GM19240 (cell line): ENCODE measurements around the gene NPAS2.

Experiments
- DNase-seq: peaks from one replicate; pipeline ENCODE4 v3.0.0; 2011; ENCODE audit warnings: low spot score; ENCODE audit not compliant: insufficient read length

NPAS2 gene

DNA sequence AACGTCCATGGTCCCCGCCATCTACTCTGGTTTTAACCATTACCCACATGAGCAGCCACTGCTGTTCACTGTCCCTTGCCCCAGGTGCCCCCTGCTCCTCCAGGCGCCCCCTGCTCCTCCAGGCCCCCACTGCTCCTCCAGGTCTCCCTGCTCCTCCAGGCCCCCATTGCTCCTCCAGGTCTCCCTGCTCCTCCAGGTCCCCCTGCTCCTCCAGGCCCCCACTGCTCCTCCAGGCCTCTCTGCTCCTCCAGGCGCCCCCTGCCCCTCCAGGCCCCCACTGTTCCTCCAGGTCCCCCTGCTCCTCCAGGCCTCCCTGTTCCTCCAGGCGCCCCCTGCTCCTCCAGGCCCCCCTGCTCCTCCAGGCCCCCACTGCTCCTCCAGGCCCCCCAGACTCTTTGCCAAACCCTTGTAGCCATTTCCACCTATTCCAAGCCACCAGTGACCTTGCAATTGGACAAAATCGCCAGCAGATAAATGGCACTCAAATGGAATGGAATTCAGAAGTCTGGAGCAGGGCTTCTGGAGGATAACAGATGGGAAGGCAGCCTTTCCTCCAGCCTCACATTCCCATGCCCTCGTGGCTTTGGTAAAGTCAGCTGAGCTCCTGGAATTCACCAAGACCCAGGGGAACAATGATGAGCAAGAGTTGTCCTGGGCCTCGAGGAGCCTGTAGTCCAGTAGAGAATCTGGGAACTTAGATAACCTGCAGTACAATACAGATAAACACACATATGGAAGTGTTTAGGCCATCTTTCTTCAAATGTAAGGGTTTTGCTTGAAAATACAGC lies 168.9 kb downstream of the NPAS2 start:
- DNase-seq = no peak

DNA sequence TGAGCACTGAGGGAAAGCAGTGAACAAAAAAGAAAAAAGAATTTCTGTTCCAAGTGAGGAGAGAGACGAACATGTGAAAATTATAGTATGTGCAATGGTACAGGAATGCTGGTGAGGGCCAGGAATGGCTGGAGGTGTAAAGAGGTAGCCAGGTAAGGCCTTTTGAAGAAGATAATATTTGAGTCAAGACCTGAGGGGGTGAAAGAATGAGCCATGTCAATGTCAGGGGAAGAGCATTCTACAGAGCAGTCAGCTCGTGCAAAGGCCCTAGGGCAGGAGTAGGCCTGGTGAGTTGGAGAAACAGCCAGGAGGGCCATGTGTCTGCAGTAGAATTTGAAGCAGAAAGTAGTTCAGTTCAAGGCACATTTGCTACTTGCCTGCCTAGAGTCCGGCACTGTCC lies 169.7 kb downstream of the NPAS2 start:
- DNase-seq = no peak

DNA sequence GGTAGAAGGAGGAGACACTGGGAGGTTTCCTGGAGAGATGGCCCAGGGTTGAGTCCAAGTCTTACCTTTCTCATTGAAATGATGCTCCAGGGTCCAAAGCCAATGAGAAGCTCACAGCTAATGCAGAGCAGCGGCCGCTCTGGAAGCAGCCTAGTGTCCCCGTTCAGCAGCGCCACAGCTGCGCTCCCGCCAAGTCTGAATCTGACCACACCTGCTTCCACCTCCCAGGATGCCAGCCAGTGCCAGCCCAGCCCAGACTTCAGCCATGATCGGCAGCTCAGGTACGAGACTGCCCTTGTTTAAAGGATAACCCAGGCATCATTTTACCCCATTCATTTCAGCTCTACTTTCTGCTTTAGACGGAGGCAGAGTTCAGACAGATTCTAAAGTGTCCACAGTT lies 170.2 kb downstream of the NPAS2 start:
- no peak for DNase-seq

DNA sequence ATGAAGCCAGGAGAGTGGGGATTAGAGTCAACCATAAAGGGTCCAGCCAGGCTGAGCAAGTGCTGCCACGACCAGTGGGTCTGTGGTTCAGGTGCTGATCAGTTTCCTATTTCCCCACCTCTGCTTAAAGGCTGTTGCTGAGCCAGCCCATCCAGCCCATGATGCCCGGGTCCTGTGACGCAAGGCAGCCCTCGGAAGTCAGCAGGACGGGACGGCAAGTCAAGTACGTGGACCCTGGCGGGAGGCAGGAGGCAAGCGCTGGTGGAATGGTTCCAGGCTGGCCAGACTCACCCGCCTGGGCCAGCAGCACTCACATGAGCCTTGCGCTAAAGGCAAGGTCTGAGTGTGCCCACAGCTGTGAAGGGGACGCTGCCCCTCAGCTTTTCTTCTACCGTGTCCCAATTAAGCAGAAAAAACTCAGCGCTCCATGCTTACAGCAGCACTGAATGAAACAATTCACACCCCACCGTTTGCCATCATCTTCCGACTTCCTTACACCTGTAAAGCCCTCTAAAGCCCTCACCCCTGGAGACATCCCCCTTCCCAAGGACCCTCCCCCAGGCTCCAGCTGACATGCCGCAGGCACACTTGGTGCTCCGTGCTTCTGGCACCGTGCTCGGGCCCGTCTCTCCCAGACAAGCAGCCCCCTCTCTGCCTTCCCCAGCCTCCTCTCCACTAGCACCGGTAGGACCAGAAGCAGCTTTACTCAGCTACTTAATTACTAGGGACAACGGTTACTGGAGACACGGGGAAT lies 170.9 kb downstream of the NPAS2 start:
- no peak for DNase-seq

DNA sequence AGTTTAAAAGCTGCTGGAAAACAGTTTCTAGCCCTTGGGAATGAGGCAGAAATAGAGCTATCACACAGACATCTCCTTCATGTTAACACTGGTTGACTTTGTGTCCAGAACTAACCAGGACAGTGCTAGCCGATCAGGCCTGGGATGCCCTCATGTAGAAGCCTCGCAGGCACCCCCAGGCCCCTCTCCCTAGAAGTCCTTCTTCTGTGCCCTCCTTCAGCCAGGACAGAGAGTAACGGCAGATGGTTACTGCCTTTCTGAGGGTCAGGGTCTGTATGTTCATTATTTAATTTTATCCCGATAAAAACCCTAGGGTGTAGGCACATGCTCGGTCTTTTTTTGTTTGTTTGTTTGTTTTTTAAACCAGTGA lies 171.4 kb downstream of the NPAS2 start:
- no peak for DNase-seq

DNA sequence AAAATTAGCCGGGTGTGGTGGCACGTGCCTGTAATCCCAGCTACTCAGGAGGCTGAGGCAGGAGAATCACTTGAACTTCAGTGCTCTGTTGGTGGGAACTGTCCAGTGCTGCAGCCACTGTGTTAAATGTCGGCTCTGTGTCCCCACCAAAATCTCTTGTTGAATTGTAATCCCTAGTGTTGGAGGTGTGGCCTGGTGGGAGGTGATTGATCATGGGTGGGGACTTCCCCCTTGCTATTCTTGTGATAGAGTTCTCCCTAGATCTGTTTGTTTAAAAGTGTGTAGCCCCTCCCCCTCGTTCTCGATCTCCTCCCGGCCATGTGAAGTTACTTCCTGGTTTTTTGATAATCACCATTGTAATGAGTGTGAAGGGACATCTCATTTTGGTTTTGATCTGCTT lies 172.3 kb downstream of the NPAS2 start:
- DNase-seq = no peak

DNA sequence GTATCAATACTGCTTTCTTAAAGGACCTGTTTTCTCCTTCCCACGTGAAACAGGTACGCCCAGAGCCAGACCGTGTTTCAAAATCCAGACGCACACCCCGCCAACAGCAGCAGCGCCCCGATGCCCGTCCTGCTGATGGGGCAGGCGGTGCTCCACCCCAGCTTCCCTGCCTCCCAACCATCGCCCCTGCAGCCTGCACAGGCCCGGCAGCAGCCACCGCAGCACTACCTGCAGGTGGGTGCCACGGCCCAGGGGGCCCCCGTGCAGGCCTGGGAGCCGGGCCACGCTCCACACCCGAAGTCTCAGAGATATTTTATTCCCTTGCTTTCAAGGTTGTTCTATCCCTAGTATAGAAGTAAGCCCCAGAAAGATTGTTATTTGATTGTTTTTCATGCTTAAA lies 173.4 kb downstream of the NPAS2 start:
- no peak for DNase-seq

DNA sequence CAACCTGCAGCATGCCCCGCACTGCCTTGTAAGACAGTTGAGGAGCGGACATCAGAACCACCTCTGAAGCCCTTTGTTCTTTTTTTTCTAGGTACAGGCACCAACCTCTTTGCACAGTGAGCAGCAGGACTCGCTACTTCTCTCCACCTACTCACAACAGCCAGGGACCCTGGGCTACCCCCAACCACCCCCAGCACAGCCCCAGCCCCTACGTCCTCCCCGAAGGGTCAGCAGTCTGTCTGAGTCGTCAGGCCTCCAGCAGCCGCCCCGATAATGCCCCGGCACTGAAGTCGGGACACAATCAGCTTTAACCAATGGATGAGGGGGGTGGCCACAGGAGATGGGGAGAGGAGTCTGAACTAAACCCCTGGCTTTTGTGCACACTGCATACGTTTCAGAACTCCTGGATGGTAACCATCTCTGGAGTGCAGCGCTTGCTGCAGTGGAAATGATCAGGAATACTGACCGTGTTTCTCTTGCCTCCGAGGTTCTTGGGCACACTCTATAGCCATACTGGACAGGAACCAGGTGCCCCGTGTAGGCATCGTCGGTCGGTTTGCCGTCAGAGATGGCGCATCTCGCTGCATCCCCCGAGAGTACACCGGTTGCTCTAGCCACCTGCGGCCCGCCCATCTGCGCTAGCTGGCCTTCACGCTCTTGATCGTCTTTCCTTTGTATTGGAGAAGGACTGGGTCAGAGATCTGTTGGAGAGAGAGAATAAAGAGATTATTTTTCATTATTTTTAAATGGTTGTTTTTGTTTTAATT lies 175.6 kb downstream of the NPAS2 start:
- DNase-seq = no peak

DNA sequence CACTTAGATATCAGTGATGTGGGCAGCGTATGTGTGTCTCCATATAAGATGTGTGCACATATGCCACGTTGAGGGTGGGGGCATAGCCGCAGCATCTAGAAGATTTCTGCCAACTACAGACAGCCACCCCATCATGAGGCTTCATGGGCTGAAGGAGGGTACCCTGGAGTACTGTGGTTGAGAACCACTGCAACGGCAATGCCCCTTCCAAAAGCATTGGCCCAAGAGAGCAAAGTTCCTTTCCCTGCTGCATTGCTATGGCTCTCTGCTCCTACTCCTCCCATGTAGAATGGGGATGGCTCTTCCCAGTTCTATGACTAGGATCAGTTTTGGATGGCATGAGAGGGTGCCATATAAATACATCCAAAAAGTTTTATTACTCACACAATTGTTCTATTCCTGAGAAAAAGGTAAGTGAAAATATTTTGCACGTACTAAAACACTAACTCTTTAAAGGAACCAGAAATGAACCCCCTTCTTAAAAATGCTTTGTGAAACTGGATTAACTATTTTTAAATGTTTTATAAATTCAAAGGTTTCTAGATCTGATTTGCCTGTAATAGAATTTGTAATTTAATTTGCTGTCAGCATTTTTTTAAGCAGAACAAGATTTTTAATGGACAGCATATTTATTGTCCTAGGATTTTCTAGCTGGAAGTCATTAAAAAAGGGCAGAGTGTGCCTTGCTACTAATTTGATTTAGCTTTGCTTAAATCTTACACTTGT lies 177.7 kb downstream of the NPAS2 start:
- no peak for DNase-seq

DNA sequence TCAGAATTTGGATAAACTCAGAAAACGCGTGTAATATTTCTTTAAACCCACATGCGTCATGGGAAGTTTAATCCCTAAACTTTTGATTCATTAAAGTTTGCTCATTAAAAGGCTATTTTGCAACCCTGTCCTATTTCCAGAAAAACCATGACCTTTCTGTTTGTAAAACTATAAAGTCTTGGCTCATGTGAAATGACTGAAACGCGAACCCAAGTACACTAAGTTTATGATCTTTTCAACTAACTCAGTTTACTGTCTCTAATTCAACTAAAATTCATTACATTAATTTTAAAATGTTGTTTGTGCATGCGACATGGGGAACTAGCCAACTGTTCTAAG lies 178.3 kb downstream of the NPAS2 start:
- no peak for DNase-seq

DNA sequence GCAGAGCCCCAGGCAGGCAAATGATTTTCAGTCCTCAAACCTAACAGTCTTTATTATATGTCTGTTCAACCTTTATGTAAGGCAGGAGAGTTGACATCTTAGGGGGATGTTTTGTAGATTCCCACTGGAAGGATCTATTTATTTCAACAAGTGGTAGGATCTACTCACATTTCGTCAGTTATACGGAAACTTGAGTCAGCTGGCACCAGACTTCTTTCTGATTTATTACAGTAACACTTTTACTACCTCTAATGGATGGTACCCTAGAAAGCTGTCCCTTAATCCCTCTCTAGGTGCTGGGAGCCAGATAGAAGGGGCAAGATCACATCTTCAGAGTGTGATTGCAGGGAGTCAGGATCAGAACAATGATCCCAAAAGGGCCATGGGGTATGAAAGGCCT lies 180.1 kb downstream of the NPAS2 start:
- DNase-seq = no peak

DNA sequence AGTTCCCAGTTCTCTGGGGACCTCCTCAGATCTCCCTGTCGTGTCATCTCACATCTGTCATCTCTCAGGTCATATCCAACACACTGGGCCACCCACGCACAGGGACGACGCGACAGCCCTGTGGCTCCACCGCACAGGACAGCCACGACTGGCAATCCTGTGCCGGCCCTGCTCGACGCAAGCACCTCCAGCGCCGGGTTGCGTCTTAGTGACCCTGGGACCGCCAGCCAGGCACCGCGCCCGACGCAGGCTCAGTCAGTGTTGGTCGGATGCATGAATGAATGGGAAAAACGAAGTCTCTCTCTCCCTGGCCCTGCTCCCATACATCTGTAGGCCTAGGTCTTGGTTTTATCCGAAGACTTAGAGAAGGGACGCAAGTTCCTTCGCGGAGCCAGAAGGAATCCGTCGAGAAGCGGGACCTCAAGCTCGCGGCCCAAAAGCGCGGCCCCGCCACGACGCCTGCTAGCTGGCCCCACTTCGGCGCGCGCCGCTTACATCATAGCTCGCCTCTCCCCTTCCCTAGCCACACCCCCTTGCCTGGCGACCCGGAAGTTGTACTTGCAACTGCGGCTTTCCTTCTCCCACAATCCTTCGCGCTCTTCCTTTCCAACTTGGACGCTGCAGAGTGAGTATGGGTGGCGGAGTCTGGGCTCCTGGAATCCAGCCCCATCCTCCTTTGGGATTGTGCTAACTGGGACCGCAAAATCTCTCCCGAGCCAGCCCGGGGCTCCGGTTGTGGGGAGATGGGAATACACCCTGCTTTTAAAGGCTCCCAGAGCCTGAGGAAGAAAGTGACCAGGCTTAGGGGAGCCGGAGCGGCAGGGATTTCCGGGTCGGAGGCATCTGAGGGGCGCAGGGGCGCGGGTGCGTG lies 182.0 kb downstream of the NPAS2 start, which contains the start of gene RPL31:
Gene RPL31, plus strand, starts transcription at position 599 of the 871 bp plus-strand sequence. CDS start 413 bp downstream, outside the sequence.
- DNase-seq = peak; percentile 97

DNA sequence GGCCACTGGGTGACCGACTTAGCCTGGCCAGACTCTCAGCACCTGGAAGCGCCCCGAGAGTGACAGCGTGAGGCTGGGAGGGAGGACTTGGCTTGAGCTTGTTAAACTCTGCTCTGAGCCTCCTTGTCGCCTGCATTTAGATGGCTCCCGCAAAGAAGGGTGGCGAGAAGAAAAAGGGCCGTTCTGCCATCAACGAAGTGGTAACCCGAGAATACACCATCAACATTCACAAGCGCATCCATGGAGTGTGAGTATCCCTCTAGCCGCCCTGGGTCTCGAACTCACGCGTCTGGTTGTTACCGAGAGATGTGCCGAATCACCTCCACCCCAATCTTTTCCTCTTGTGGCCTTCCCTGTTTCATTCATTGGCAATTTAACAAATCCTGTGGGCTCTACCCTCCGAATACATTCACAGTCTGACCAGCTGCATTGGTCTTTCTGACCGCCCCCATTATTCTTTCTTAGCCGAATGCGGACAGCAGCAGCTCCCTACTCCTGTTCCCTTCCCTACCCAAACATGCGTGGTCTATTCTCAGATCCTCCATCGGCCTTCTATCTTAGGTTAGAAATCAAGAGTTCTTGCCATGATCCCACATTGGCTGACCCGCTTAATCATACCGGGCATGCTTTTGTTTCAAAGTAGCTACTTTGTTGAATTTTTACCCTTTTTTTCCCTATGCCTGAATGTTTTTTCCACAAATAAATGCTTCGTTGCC lies 182.8 kb downstream of the NPAS2 start:
- DNase-seq = no peak

DNA sequence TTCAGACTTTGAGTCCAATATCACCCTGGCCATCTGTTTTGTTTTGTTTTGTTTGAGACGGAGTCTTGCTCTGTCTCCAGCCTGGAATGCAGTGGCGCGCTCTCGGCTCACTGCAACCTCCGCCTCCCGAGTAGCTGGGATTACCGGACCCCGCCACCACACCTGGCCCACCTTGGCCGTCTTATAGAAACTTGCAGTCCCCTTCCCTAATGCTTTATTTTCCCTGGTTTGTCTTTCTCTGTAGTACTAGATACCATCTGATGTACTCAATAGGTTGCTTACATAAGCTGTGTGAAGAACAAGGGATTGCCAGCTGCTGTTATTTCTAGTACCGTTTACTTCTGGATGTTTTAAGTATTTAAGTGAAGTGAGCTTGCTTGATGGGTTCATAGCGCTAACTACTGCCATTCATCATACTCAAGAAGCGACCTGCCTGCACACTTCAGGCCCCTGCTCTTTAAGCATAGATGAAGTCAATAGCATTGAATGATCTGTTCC lies 183.4 kb downstream of the NPAS2 start:
- no peak for DNase-seq

DNA sequence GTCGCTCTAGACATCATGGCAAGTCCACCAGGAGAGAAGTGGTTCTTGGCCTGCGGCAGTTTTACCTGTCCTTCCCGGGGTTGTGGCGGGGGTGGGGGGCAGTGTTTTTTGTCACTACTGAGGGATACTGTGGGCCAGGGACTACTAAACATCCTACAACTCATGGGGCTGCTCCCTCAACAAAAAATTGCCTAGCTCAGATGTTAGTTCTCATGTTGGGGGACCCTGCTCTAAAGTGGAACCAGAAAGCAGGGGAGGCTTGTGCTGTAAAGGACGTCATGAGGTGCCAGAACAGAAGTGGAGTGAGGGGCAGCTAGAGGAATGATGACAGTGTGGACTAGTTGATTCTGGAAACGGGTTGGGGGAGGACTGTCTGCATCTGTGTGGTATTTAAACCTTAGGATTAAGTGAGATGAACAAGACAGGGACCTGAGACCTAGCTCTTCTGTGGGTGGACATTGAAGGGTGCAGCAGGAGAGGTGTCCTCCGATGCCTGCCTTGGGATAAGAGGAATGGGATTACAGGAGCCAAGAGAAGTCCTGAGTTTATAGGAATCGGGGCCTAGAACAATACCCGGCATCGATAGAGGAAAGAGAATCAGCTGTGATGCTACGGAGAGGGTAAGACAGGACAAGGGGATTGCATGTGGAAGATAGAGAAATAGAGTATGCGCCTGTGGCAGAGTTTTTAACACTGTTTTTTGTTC lies 184.8 kb downstream of the NPAS2 start:
- no peak for DNase-seq

DNA sequence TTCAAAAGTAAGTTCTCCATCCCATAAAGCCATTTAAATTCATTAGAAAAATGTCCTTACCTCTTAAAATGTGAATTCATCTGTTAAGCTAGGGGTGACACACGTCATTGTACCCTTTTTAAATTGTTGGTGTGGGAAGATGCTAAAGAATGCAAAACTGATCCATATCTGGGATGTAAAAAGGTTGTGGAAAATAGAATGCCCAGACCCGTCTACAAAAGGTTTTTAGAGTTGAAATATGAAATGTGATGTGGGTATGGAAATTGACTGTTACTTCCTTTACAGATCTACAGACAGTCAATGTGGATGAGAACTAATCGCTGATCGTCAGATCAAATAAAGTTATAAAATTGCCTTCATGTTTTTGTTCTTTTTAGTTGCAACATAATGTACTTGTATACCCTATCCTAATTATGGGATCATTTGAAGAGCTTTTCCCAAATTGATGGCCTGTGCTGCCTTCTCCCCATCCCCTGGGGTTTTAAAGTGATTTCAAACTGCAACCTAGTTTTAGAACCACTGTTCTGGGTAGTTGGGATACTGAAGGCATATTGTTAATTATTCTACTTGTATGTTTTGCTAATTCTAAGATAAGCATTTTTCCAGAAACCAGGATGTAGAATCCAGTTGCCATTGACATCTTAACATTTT lies 186.3 kb downstream of the NPAS2 start:
- no peak for DNase-seq

DNA sequence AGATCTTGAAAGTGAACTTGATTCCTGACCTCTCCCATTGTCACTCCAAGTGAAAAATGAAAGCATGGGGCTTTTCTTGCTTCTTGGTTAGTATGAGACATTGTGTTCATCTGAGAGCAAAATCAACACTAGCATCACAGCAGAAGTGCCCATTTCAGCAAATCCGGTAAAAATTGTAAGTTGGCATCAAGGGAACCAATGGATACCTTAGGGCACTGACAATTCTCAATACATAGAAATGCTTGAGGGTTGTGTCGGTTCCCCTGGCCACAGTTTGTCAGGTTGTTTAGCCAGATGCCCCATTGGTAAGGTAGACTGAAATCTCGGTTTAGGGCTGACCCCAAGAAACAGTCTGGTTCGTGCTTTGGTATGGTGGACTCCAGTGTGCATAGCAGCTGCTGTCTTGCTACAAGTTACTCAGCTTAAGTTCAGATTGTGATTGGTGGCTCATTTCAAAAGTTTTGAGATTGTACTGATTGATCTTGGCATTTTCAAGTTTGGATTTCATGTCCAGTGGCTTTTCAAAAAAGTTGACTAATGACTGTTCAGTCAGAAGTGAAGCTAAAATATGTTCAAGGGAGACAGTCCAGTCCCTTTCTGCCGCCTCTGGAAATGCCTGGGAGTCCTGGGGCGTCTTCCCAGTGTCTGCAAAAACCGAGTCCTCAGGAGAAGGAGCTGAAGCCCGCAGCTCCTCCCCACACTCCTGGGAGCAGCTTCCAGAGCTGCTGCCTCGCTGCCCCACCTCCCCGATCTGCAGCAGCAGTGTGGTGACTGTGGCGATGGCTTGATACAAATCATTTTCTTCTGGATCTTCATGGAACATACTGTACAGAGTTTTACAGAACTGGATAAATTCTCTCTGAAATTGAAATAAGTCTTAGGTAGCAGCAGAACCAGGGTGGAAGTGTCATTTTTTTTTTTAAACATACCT lies 187.7 kb downstream of the NPAS2 start:
- no peak for DNase-seq

DNA sequence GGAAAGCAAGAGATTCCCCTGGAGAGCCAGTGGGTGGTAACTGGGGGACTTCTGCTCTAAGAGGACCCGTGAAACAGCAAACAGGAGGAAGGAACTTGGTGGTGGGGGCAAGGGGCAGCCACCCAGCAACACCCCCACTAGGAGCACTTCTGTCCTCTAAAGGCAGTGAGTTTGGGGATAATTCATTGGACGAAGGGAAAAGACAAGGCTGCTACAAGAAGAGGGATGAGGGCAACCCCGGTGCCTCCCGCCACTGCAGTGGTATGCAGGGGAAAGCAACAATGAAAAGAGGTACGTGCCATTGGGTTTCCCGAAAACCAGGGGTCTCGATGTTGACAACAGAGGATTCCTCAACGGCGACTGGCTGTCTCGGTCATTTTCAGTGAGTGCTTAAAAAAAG lies 191.2 kb downstream of the NPAS2 start:
- DNase-seq = no peak
